DMS53 (cell line): ENCODE measurements around the gene ZBTB20.
A peak's percentile ranks its signal among the peaks of the same experiment; 100 is the strongest.

ENCODE experiments used
- DNase-seq: peaks from one replicate; lab custom pipeline; 2025; lab: John Stamatoyannopoulos, UW

The ZBTB20 gene

GRCh38 chr3:114328345-114328744, 818.7 kb downstream of the ZBTB20 start:
- no peak for DNase-seq

GRCh38 chr3:114327665-114328064, 819.4 kb downstream of the ZBTB20 start:
- no peak for DNase-seq

- DNase-seq = peak; percentile 71
Measured at GRCh38 chr3:114323546-114324254, 823.4 kb downstream of the ZBTB20 start.

GRCh38 chr3:114320246-114320645, 826.8 kb downstream of the ZBTB20 start:
- DNase-seq = peak; percentile 11

GRCh38 chr3:114319453-114319852, 827.6 kb downstream of the ZBTB20 start:
- DNase-seq = peak; percentile 96

- no peak for DNase-seq
Measured at GRCh38 chr3:114318295-114318694, 828.8 kb downstream of the ZBTB20 start.

- no peak for DNase-seq
Measured at GRCh38 chr3:114314282-114314681, 832.8 kb downstream of the ZBTB20 start.

- DNase-seq = no peak
Measured at GRCh38 chr3:114313426-114313825, 833.7 kb downstream of the ZBTB20 start.

GRCh38 chr3:114310695-114311094, 836.4 kb downstream of the ZBTB20 start:
- DNase-seq = no peak

- no peak for DNase-seq
Measured at GRCh38 chr3:114308830-114309229, 838.3 kb downstream of the ZBTB20 start.

GRCh38 chr3:114308377-114308776, 838.7 kb downstream of the ZBTB20 start:
- no peak for DNase-seq

GRCh38 chr3:114307832-114308231, 839.3 kb downstream of the ZBTB20 start:
- DNase-seq = no peak

GRCh38 chr3:114307222-114307830, 839.8 kb downstream of the ZBTB20 start:
- no peak for DNase-seq

GRCh38 chr3:114299941-114300624, 847.0 kb downstream of the ZBTB20 start:
- DNase-seq = no peak

- peak; percentile 73 for DNase-seq
Measured at GRCh38 chr3:114299421-114299820, 847.7 kb downstream of the ZBTB20 start.

- no peak for DNase-seq
Measured at GRCh38 chr3:114295946-114296345, 851.1 kb downstream of the ZBTB20 start.

GRCh38 chr3:114294940-114295480, 852.1 kb downstream of the ZBTB20 start:
- DNase-seq = no peak

- no peak for DNase-seq
Measured at GRCh38 chr3:114293838-114294535, 853.1 kb downstream of the ZBTB20 start, which contains the start of gene TIGIT. TSS of gene TIGIT (plus strand) at chr3:114294028. CDS start at chr3:114294062, 34 bp downstream.

- peak; percentile 72 for DNase-seq
Measured at GRCh38 chr3:114290911-114291901, 855.9 kb downstream of the ZBTB20 start.

- no peak for DNase-seq
Measured at GRCh38 chr3:114286266-114286665, 860.8 kb downstream of the ZBTB20 start.
